ENCODE measurements around the gene FBXO10. TPM values are rescaled to one million over a fixed set of nuclear protein-coding genes. Genes with fewer than 3 reads are reported as not detected.

The FBXO10 gene
- total RNA-seq: 2.9 and 4.9 TPM in 2 replicates

GRCh38 chr9:37575921-37576721 is at the start of gene FBXO10:
Gene FBXO10 (minus strand): TSS chr9:37576380. CDS start chr9:37541768, 34,612 bp downstream.
- peak within 1 kb of the TSS; percentile 89 for H3K4me3 ChIP-seq (ENCODE audit: low read depth, low read length)
- TF ChIP-seq, protein P1, sequence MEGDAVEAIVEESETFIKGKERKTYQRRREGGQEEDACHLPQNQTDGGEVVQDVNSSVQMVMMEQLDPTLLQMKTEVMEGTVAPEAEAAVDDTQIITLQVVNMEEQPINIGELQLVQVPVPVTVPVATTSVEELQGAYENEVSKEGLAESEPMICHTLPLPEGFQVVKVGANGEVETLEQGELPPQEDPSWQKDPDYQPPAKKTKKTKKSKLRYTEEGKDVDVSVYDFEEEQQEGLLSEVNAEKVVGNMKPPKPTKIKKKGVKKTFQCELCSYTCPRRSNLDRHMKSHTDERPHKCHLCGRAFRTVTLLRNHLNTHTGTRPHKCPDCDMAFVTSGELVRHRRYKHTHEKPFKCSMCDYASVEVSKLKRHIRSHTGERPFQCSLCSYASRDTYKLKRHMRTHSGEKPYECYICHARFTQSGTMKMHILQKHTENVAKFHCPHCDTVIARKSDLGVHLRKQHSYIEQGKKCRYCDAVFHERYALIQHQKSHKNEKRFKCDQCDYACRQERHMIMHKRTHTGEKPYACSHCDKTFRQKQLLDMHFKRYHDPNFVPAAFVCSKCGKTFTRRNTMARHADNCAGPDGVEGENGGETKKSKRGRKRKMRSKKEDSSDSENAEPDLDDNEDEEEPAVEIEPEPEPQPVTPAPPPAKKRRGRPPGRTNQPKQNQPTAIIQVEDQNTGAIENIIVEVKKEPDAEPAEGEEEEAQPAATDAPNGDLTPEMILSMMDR (conservative IDR thresholded peaks at IDR 0.05; ENCODE audit: low read depth, low read length): no peak
- no peak for DNase-seq (ENCODE audit: low read depth)

GRCh38 chr9:37625758-37626147 is 49.6 kb upstream of the FBXO10 start:
- TF ChIP-seq, protein P1 (conservative IDR thresholded peaks at IDR 0.05; ENCODE audit: low read depth, low read length): no peak
- DNase-seq (ENCODE audit: low read depth): no peak
- no peak overlapping the region for H3K4me3 ChIP-seq (ENCODE audit: low read depth, low read length)

DNA sequence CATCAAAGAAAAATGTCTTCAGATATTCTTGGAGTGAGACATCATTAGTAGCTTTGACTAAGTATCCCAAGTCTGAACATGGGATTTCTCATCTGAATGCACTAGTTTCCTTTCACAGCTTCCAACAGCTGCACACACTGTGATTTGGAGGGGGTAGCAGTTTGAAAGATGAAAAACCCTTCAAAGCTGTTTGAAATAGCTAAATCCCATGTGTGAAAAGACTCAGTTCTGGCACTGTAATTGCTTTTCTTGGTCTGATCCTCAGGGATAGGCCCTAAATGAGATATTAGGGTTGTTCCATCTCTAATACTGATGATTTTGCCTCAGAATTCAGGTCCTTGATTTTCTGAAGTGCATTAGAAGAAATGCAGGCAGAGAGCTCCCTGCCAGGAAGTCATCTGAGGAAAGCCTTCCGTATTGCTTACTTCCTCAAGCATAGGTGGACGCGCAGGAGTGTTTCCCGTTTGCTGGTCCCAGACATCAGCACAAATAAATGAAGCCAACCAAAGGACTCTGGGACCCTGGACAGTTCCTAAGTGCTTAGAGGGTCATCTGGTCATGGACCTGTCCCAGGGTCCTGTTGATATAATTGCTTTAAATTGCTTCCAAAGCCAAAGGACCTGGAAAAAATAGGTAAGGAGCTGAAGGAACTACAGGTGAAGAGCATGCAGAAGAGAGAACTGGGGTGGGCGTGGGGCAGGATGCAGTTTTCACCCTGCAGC is 49.0 kb upstream of the FBXO10 start:
- H3K4me3 ChIP-seq (ENCODE audit: low read depth, low read length): no peak overlapping the region
- DNase-seq (ENCODE audit: low read depth): no peak
- TF ChIP-seq, protein P1 (conservative IDR thresholded peaks at IDR 0.05; ENCODE audit: low read depth, low read length): no peak

GRCh38 chr9:37624073-37624472 is 47.9 kb upstream of the FBXO10 start:
- H3K4me3 ChIP-seq (ENCODE audit: low read depth, low read length): no peak overlapping the region
- TF ChIP-seq, protein P1 (conservative IDR thresholded peaks at IDR 0.05; ENCODE audit: low read depth, low read length): no peak
- no peak for DNase-seq (ENCODE audit: low read depth)

DNA sequence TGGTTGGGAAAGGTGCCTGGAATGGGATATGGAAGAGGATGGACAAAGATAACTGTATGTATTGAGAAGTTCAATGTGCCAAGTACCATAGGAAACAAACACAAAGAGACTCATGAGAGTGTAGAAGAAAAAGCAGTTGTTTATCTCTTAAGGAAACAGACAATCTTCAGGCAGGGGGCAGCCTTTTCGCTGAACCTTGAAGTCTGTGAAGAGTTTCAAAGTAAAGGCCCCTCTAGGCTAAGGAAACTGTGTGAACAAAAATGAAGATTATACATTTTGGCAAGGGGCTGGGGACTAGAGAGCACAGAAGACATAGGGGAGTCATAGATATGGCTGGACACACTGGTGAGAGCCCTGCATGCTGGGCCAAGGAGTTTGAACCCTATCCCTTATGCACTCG is 47.1 kb upstream of the FBXO10 start:
- no peak for DNase-seq (ENCODE audit: low read depth)
- H3K4me3 ChIP-seq (ENCODE audit: low read depth, low read length): no peak overlapping the region
- TF ChIP-seq, protein P1 (conservative IDR thresholded peaks at IDR 0.05; ENCODE audit: low read depth, low read length): no peak

GRCh38 chr9:37622462-37622861 is 46.3 kb upstream of the FBXO10 start:
- TF ChIP-seq, protein P1 (conservative IDR thresholded peaks at IDR 0.05; ENCODE audit: low read depth, low read length): no peak
- no peak overlapping the region for H3K4me3 ChIP-seq (ENCODE audit: low read depth, low read length)
- no peak for DNase-seq (ENCODE audit: low read depth)
